COLO668 (cell line): ENCODE measurements around the gene DOC2B.

Experiments
- DNase-seq: peaks from one replicate; lab custom pipeline; 2025; ENCODE audit not compliant: unreplicated experiment; lab: John Stamatoyannopoulos, UW

Gene DOC2B

DNA sequence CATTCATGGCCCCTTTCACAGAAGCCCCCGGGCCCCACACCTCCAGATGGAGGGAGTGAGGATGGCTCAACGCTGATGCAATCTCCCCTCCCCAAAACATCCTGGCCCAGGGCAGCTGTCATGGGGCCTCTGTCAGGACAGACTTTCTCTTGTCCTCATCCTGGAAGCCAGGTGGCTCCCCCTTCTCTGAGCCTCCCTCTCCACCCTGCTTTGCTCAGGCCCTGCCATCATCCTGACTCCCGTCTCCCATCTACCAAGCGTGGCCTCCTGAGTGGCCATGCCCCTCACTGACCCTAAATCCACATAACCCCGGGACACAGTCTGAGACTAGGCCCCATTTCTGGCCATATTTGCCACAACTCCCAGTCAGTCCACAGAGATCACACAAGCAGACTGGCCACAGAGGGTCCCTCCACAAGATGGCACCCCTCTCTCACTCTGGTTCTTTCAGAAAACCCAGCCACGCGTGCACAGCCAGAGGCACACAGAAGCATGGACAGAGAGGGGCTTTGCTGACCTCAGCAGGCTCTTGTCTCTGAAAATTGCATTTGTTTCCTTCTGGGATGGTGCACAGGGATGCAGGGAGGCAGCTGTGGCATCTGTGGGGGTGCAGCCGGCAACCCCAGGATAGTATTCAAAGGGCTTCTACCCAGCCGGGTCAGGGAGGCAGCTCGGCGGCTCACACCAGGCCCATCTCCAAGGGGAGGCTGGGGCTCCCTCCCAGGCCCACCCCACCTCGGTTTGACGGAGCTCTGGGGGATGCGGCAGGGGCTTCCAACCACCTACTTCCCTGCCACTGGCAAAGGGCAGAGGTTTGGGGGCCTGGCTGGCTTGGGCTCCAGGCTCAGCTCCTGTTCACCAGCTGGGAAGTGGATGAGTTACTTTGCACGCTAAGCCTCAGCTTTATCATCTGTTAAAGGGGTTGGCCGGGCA lies 16.9 kb downstream of the DOC2B start:
- peak; percentile 5 for DNase-seq

DNA sequence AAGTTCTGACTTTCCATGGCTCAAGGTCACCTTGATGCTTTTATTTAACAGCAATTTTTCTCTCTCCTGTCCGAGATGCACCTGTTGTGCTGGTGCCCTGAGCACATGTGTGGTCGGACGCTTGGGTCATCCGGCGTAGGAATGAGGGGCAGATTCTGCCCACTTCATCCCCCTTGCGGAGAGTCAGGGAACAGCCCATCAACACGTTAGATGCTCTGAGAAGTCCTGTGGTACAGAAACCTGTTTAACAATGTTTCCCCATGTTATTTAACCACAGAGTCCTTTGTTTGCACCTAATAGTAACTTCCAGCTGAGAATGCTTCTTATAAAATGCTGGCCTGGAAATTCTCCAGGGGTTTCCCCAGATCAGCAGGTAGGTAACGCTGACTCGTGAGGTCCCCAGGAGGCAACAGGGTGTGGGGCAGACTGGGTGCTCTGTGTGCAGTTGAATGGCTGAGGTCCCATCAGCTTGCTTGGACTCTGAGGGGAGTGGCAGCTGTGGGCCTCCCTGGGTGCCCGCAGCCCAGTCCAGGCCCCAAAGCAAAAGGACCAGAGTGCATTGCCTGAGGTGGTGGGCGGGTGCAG lies 17.8 kb downstream of the DOC2B start:
- DNase-seq = no peak

DNA sequence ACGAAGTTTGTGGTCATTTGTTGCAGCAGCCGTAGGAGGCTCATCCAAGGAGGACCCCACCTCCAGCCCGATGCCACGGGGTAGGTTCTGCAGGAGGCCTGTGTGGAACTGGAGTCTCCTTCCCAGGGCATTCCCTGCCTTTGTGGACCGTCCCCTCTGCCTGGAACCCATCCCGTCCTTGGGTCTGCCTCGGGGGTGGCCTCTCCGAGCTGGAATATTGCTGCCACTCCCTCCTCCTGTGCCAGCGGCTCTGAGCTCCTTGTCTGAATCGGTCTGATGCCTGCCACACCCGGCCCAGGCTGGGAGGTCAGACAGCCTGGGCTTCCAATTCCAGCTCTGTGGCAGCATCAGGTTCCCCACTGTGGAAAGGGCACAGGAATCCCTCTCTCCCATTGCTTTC lies 18.8 kb downstream of the DOC2B start:
- DNase-seq = no peak

DNA sequence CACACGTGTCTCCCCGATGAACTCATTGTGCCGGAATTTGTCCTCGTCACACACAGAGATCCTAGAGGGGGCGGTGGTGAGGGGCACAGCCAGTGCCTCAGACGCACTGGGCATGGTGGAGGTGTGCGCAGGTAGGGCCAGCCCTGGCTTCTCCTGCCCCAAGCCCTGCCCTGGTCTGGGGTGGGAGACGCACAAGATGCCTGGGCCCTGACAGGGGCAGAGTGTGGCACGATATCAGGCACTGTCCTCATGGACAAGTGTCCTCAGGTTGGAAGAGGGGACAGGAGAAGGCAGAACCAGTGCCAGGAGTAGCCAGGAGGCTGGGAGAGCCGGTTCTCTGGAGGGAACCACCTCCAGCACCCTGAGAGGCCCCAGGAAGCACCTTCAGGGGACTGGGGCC lies 20.0 kb downstream of the DOC2B start:
- no peak for DNase-seq

DNA sequence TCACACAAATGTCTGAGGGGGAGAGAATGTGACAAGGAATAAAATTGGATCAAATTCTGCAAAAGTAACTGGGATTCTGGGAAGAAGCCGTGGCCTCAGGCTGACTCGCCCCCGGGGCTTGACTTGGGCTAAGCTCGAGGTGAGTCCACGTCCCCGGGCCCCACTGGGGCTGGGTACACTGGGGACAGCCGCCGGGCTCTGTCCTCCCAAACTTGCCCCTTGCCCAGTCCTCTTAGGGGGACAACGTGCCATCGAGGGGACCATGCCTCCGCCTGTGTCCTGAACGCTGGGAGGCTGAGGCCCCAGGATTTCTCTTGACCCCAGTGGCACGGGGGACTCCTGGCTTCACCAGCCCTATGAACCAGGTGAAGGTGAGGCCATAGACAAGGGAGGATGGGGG lies 21.1 kb downstream of the DOC2B start:
- no peak for DNase-seq

DNA sequence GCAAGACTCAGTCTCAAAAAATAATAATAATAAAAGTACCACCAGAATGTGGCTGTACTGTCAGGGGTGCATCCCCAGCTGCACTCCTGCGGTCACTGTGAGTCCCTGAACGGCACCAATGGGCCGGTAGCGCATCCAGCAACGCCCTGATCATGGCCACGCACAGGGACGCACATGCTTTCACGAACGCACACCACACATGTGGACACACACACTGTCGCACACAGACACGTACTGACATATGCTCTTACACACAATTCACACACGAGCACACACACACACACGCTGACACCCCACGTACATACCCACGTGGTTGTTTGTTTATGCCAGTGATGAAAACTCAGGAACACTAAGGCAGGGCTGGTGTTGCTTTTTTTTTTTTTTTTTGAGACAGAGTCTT lies 21.8 kb downstream of the DOC2B start:
- no peak for DNase-seq

DNA sequence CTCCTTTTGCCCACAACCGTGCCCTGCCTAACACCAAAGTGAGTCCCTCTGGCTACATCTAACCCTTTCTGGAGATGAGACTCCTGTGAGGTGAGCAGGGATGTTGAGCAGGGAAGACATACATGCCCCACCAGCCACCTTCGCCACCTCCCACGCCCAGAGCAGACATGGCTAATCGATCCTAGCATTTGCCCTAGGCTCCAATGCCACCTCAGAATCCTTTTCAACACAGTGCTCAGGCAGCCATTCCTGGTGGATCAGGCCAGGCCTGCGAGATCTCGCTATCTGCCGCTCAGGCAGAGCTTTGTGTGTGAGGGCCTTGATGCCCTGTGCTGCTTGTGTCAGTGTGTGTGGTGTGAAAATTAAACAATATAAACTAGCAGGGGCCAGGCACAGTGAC lies 23.1 kb downstream of the DOC2B start:
- no peak for DNase-seq

DNA sequence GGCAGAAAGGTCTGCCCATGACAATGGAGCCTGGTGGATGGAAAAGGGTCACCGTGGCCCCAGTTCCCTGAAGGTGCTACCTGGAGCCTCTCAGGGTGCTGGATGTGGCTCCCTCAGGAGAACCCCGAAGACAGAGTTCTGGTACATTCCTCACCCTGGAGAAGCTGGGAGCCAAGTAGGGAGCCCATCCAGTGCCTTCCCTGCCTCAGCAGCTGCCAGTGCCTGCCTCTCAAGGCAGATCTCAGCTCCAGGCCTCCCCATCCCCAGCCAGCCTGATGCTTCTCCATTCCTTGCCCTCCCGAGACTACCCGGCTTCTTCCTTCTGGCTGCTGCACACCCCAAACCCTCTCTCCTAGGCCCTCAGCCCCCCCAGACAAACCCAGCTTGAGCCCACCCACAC lies 23.5 kb downstream of the DOC2B start:
- no peak for DNase-seq

DNA sequence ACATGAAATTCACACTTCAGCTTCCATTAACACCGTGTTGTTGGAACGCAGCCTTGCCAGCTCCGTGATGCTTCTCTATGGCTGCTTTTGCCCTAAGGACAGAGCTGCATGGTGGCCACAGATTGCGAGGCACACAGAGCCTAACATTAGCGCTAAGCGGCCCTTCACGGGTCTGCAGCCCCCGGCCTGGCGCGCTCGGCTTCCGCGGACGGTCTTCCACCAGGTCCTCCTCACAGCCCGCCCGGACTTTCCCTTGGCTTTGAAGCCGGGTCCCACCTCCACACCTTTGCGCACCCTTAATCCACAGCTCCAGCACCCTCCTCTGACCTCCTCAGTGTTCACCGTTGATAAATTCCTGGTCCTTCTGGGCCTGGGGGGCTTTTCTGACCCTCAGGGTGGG lies 24.5 kb downstream of the DOC2B start:
- DNase-seq = no peak

DNA sequence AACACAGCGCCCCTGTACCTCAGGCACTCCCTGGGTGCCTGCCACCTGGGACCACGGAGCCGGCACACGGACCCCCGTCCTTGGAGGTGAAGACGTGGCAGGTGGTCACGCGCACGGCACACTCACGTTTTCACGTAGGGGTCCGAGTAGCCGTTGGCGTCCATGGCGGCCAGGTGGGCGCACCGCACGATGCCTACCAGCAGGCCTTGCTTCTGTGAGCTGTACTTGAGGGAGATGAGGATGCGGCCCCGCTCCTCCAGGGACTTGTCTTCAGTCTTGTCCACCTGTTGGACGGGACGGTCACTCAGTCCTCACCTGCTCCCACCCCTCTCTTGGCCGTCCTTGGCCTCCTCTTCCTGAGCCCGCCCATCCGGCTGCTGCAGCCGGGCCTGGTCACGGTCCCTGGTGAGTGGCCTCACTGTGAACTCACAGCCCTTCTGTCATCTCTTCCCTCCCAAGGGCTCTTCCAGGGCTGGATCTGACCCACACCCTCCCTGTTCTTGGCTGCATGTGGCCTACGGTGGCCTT lies 25.3 kb downstream of the DOC2B start:
- DNase-seq = no peak

DNA sequence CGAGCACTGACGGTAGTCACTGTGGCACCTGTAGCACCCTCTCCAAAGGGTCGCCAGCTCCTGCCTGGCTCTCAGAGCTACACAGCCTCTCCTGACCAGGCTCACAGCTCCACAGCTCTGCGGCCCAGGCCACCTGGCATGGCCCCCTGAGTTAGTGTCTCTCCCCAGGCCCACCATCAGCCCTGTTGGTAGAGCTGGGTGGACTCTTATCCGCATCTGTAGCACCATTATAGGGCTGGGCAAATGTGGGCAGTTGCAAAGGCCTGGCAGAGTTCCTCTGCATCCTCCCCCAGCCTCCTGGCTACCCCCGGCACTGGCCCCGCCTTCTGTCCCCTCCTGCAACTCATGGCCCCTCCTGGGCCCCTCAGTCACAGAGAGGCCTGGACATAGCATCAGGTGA lies 25.9 kb downstream of the DOC2B start:
- no peak for DNase-seq

DNA sequence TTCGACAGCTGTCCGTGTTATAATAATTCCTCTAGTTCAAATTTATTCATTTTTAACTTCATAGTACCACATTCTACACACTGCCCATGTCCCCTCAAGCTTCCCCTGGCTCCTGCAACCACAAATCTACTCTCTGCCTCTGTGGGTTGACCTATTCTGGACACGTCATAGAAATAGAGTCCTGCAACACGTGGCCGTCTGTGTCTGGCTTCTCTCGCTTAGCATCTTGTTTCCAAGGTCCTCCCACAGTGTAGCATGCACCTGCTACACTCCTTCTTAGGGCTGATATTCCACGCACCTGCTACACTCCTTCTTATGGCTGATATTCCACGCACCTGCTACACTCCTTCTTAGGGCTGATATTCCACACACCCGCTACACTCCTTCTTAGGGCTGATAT lies 27.6 kb downstream of the DOC2B start:
- no peak for DNase-seq

DNA sequence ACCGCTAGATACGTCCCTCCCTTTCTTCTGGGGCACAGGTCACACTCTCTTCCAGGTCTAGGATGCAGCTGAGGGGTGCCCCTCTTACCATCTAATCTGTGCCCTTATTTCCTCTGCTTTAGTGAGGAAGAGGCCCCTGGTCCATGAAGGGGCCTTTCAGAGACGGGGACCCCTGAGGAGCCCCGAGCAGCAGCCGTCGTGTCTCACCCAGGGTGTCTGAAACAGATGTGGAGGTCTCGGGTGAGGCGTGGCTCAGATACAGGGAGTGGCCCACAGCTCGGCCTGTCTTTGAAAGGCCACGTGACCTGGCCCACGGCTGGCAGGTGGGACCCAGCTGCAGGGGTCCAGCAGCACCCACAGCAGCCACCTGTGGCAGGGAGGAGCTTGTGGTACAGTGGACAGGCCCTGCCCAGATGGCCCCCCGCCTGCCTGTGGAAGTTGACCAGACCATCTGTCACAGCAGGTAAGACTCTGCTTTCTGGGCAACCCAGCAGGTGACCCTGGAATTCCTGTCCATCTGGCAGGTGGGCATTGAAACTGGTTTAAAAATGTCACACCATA lies 28.5 kb downstream of the DOC2B start:
- no peak for DNase-seq

DNA sequence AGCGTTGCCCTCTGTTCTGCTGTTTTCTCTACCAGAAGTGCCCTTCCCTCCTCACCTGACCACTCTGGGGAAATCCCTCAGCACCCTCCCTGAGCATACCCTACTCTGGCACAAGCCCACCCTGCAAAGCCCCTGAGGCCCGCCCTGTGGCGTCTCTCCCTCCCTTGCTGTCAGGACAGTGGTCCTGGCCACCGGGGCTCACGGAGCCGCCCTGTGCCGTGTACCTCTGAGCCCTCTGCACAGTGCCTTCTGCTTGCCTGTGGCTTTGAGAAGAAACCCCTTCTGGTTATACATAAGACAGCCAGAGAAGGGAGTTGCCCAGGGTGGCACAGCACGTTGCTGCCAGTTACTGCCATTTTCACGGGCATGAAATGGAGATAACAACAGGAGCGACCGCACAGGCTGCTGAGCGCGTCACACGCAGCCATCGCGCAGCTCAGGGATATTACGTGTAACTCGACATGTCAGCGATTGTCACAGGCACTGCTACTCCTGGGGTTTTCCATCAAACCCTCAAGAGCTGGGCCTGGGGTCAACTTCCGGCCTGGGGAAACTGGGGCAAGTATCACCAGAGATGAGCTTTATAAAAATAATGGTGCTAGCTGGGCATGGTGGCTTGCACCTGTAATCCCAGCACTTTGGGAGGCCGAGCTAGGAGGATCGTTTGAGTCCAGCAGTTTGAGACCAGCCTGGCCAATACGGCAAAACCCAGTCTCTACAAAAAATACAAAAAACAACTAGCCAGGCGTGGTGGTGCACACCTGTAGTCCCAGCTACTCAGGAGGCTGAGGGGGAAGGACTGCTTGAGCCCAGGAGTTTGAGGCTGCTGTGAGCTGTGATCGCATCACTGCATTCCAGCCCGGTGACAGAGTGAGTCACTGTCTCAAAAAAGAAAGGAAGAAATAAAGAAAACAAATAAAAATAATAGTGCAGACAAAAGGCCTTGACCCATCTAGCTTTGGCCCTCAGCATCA lies 29.3 kb downstream of the DOC2B start:
- no peak for DNase-seq

DNA sequence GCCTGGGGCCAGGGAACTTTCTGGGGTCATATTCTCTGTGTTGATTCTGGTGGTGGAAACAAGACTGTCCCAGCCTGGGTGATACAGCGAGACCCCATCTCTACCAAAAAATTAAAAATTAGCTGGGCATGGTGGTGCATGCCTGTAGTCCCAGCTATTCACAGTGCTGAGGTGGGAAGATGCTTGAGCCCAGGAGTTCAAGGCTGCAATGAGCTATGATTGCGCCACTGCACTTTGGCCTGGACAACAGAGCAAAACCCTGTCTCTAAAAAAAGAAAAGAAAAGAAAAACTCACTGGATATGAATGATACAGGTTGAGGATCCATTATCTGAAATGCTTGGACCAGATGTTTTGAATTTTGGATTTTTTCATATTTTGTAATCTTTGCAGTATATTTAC lies 30.4 kb downstream of the DOC2B start:
- DNase-seq = no peak

DNA sequence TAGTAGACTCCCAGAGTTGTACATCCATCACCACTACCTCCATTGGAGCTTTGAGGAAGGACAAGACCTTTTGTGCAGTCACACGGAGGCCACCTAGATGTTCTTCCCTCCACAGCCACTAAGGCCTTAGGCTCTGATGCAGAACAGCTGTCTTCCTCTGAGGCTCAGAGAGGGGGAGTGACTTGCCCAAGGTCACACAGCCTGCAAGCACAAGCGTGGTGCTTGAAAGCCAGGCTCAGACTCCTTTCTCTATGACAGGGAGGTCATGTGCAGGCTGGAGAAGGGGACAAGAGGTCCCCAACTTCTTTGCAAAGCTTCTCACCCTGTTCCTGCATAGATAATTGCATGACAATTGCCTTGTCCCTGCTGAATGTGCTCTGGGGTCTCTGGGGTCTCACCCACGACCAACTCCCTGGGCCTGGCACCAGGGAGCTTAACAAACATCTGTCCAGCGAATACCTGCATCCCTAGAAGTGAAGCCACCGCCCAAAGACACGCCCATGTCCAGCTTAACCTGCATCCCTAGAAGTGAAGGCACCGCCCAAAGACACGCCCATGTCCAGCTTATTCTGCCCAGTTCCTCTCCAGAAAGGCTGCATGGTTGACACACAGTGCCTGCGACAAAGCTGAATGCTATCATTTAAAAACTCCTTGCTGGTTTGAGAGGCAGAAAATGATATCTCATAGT lies 31.4 kb downstream of the DOC2B start:
- DNase-seq = no peak

DNA sequence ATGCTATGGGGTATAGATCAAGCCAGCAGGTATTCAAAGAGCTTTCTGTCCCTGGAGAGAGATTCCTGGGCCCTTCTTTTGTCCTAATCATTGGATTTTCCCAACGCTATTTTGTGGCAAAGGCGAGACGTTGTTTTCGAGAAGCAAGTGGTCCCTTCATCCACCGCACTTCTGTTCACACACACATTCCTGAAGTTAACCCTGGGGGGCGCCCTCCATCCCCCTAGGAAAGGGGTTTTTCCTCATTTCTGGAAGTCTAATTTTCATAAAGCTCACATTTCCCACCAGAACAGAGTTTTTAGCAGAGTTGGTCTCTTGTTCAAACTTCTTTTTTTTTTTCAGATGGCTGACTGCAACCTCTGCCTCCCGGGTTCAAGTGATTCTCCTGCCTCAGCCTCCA lies 32.2 kb downstream of the DOC2B start:
- DNase-seq = no peak

DNA sequence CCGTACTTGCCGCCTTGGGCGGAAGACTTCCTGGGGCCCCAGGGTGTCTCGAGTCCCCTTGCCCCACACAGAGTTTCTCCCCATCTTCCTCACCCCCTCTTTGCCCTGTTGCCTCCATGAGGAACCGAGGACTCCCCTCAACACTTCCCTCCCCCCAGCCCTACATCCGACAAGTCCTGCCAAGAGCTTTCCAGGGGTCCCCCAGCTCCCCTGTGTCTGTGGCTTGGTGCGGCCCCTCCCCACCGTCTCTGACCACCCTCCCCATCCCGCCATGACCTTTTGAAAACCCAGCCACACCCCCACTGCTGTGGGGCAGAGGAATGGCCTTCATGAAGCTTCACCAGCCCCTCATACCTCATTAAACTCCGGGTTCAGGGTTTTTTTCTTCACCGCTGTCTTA lies 32.7 kb downstream of the DOC2B start:
- no peak for DNase-seq

DNA sequence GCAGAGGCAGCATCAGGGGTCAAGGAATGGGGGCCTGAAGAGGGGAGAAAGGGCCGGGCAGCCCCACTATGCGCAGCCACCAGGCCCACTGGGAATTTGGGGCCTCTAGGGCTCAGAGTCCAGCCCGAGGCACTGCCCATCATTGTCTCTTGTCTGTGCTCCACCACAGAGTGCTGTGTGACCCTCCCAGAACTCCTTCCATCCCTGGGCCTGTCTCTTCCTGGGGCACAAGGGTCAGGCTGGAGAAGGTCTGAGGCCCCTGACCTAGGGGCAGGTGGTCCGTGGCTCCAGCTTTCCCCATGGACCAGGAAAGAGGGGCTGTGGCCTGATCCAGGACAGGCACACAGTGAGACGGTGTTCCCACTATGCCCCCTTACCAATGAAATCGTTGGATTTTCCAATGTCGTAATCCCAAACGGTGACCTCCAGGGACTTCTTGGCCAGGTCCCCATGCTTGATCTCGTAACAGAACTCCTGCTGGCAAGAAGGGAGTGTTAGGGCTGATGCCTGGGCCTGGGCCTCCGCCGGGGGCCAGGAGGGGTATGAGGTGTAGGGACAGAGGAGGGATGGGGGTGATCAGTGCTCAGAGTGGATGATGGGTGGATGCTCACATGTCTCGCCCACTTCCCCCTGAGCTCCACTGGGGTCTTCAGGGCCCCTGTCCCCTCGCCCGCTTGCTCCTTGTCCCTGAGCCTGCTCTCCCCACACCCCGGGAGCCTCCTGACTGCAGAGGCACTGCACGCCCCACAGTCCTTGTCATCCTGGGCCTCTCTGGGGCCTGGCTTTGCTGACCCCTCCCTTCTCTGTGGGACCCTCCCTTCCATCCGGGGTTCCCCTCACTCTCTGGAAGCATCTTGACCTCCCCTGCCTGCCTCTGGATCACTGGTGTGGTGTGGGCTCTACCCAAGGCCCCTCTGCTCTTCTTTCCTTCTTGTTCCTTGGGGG lies 33.4 kb downstream of the DOC2B start:
- DNase-seq = no peak
